ENCODE measurements around the gene ITPA. TPM values are rescaled to one million over a fixed set of nuclear protein-coding genes. Genes with fewer than 3 reads are reported as not detected.

Gene ITPA
- total and polyA plus RNA-seq, 2 of the 8 experiments (the other 6 are each of a cell fraction or from before 2014, with no cell fraction given): 88.2 to 94.0 TPM

DNA sequence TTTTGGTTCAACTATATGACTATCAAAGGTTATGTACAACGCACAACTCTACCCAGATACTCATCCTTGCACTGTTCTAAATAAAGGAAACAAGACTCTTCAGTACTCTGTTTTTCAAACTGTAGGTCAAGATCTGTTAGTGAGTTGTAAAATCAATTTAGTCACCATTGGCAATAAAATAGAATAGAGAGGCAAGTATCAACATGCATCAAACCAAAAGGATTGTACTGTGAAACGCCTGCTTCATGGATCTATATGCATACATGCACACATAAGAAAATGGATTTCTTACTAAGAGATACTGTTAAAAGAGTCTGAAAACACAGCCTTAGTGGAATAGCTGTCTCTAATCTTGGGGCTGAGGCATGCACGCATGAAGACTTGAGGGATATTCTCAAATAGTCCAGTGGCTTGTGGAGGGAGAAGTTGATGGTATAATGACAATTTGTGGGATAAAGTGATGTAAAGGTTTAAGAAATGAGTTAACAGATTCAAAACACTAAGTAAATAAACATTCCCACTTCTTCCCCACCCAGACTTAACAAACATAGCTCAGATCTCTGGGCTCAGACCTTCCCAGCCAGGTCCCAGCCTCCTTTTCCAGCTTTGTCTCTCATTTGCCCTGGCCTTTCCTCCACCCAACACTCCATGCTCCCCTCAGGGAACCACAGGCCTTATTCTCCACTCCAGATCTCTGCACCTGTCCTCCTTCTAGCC, 25.2 kb upstream of the ITPA start:
- Histone ChIP-seq H3K18ac (ENCODE audit: extremely low read depth, low read length) (no peak overlapping the region), H3K27ac (ENCODE audit: low read depth, low read length) (no peak overlapping the region), H3K23me2 (ENCODE audit: low read depth, low read length) (no peaks in the 10 kb centered on the region; the same call in 1 of the 2 replicates), H3K56ac (replicated peaks; ENCODE audit: insufficient read length, low read depth, low read length) (no peak overlapping the region), H3K23ac (ENCODE audit: insufficient read length) (no peak overlapping the region), H2BK5ac (ENCODE audit: low read depth, low read length) (no peak overlapping the region), H4K91ac (replicated peaks; ENCODE audit: insufficient read length, low read length) (no peak overlapping the region), H3K79me1 (ENCODE audit: low read depth, low read length) (no peaks in the 10 kb centered on the region; the same call in 1 of the 2 replicates), H3K14ac (ENCODE audit: insufficient read length) (no peak overlapping the region), H4K20me1 (replicated peaks in 1 of 2; ENCODE audit: control insufficient read depth in 1 of 2, insufficient read depth in 2 of 2, low read length in 2 of 2) (no peaks in the 10 kb centered on the region), H2BK15ac (ENCODE audit: low read length) (no peak overlapping the region), H3K4ac (replicated peaks; ENCODE audit: insufficient read length, low read depth, low read length) (no peak overlapping the region), H3K4me3 (ENCODE audit: extremely low read depth in 1 of 4, insufficient read depth in 2 of 4, low read depth in 3 of 4, low read length in 4 of 4) (no peak overlapping the region), H4K5ac (ENCODE audit: insufficient read length, low read depth, low read length) (no peak overlapping the region), H3K36me3 (ENCODE audit: control insufficient read depth in 2 of 4, insufficient read depth in 4 of 4, low read length in 3 of 4) (peaks cover 0 to under 1% (median 0%) of the 10 kb centered on the region in 4 experiments; a peak in 3 of 8 replicates), H2BK120ac (replicated peaks; ENCODE audit: low read depth, low read length) (no peak overlapping the region), H3K4me2 (ENCODE audit: insufficient read depth in 1 of 2, low read depth in 2 of 2, low read length in 2 of 2) (no peak overlapping the region), H3K9ac (replicated peaks in 1 of 4; ENCODE audit: extremely low read depth in 1 of 4, low read depth in 3 of 4, low read length in 3 of 4) (no peak overlapping the region), H3K27me3 (replicated peaks in 1 of 4; ENCODE audit: control insufficient read depth in 3 of 4, extremely low read depth in 1 of 4, insufficient read depth in 3 of 4, low read length in 3 of 4) (no peaks in the 10 kb centered on the region), H2BK12ac (ENCODE audit: low read depth, low read length) (no peak overlapping the region), H4K8ac (ENCODE audit: extremely low read depth, insufficient read depth, low read length) (no peak overlapping the region), H2BK20ac (ENCODE audit: low read length) (no peak overlapping the region), H3K4me1 (replicated peaks in 1 of 4; ENCODE audit: control insufficient read depth in 3 of 4, insufficient read depth in 4 of 4, low read length in 3 of 4) (no peaks in the 10 kb centered on the region), H2AK5ac (ENCODE audit: low read depth, low read length) (no peak overlapping the region), H3K79me2 (ENCODE audit: control insufficient read depth in 1 of 2, insufficient read depth in 2 of 2, low read length in 2 of 2) (no peaks in the 10 kb centered on the region), H3K9me3 (ENCODE audit: insufficient read depth in 2 of 2, low read depth in 1 of 2, low read length in 1 of 2) (no peaks in the 10 kb centered on the region), H2AFZ (ENCODE audit: low read length) (no peak overlapping the region)
- POLR2A ChIA-PET (ENCODE audit: partially characterized antibody): interaction anchor here (0.6 to 2.3 kb wide), 11 partner anchors 9 to 115 kb away, joined by 3 to 9 read pairs (median 5); partner anchors contain the start of genes FASTKD5, ITPA, LZTS3 and UBOX5
- CTCF ChIA-PET (ENCODE audit: partially characterized antibody): interaction anchor here (0.5 to 1.4 kb wide), 7 partner anchors 11 to 121 kb away, joined by 3 to 5 read pairs (median 4); no protein-coding TSS in a partner anchor
- FAIRE-seq: no peak
- DNase-seq (ENCODE audit: low read depth in 1 of 2, low spot score in 2 of 2): no peak
- TF ChIP-seq EGR1 (IDR thresholded peaks at IDR 0.05; ENCODE audit: borderline replicate concordance, low read depth, low read length) (no peak), POLR2AphosphoS5 (IDR thresholded peaks at IDR 0.05; ENCODE audit: low read depth, low read length) (no peak), TBP (IDR thresholded peaks at IDR 0.05; ENCODE audit: low read depth, low read length) (no peak), SIN3A (conservative IDR thresholded peaks at IDR 0.05 in 1 of 2, IDR thresholded peaks at IDR 0.05 in 1 of 2; ENCODE audit: low read depth in 1 of 2, low read length in 2 of 2) (no peak), SRF (IDR thresholded peaks at IDR 0.05; ENCODE audit: low read depth, low read length) (no peak)
- 85% methylated on average over 3 of the region's 3 CpGs; no CpG with 5 or more reads in 1 of the 2 experiments for WGBS, 2 experiments (ENCODE audit: extremely low coverage in 1 of 2, insufficient coverage in 1 of 2, insufficient read length in 1 of 2, insufficient replicate concordance in 2 of 2, low coverage in 1 of 2, low lambda C conversion rate in 2 of 2, missing lambda C conversion rate in 1 of 2)
